HepG2 (cell line): ENCODE data around the gene MNT. TPM values are rescaled to one million over a fixed set of nuclear protein-coding genes. Genes with fewer than 3 reads are reported as not detected.

Experiments
- AHR ChIP-seq: IDR thresholded peaks from 2 replicates; pipeline ENCODE4 v1.6.1; 2018; ENCODE audit warnings: missing genetic modification reagents, missing compliant biosample characterization
- ATF5 ChIP-seq: sonication (generic); formaldehyde crosslinking; IDR thresholded peaks from 2 replicates; pipeline ENCODE4 v1.4.0; 2020; ENCODE audit warnings: mild to moderate bottlenecking, low read depth, missing genetic modification reagents
- MAFG ChIP-seq: sonication (generic); formaldehyde crosslinking; IDR thresholded peaks from 2 replicates; pipeline ENCODE4 v1.5.1; 2020; ENCODE audit warnings: mild to moderate bottlenecking, missing genetic modification reagents
- NFYB ChIP-seq: sonication (generic); formaldehyde crosslinking; IDR thresholded peaks from 2 replicates; pipeline ENCODE4 v1.4.0; 2020; ENCODE audit warnings: missing genetic modification reagents
- PITX1 ChIP-seq: sonication (generic); formaldehyde crosslinking; IDR thresholded peaks from 2 replicates; pipeline ENCODE4 v1.5.1; 2020; ENCODE audit warnings: mild to moderate bottlenecking, missing genetic modification reagents
- RXRB ChIP-seq: IDR thresholded peaks from 2 replicates; pipeline ENCODE4 v1.6.1; 2016; ENCODE audit warnings: borderline replicate concordance, missing genetic modification reagents, missing compliant biosample characterization
- SAP130 ChIP-seq: IDR thresholded peaks from 2 replicates; pipeline ENCODE4 v1.6.1; 2016; ENCODE audit warnings: low read depth
- TGIF2 ChIP-seq: IDR thresholded peaks from 2 replicates; pipeline ENCODE4 v1.6.1; 2016; ENCODE audit warnings: control low read depth, missing compliant biosample characterization
- ZC3H13 ChIP-seq: sonication (generic); formaldehyde crosslinking; IDR thresholded peaks from 2 replicates; pipeline ENCODE4 v1.8.1; 2023; ENCODE audit warnings: mild to moderate bottlenecking, missing genetic modification reagents, moderate library complexity
- ZNF24 ChIP-seq: fragments of 450-650 bp; IDR thresholded peaks from 2 replicates; pipeline ENCODE4 v1.6.1; 2017; ENCODE audit warnings: antibody characterized with exemption, mild to moderate bottlenecking
- ZNF614 ChIP-seq: IDR thresholded peaks from 2 replicates; pipeline ENCODE4 v1.6.1; 2018; ENCODE audit warnings: missing biosample characterization, missing genetic modification reagents, inconsistent platforms, borderline replicate concordance
- ZNF816 ChIP-seq: sonication (generic); formaldehyde crosslinking; IDR thresholded peaks from 2 replicates; pipeline ENCODE4 v1.8.0; 2022; ENCODE audit warnings: missing genetic modification reagents, mild to moderate bottlenecking, borderline replicate concordance
- ZSCAN21 ChIP-seq: sonication (generic); formaldehyde crosslinking; IDR thresholded peaks from 2 replicates; pipeline ENCODE4 v1.8.0; 2022; ENCODE audit warnings: mild to moderate bottlenecking, missing genetic modification reagents, moderate library complexity, borderline replicate concordance
- polyA plus RNA-seq, 8 experiments: library from polyadenylated mRNA; depleted of rRNA in 3 of 8; stranded (reverse) in 7 of 8; unstranded in 1 of 8; fragments of >200 nt; fragmentation: Illumina TruSeq in 4 of 8; extraction: Trizol in 4 of 8; gene quantifications; 2 replicates each; pipeline versions ENCODE4 v1.2.1 to v1.2.3, GENCODE V29; 2011 to 2016; ENCODE audit warnings: low read depth in 4 of 8, missing spikeins in 1 of 8, mixed read lengths in 1 of 8; ENCODE audit not compliant: insufficient read depth in 1 of 8
- total RNA-seq, 5 experiments: library from RNA; depleted of rRNA; stranded (reverse); fragments of >200 nt; fragmentation: Illumina TruSeq; extraction: Trizol; gene quantifications; 2 replicates each; pipeline ENCODE4 v1.2.3, GENCODE V29; 2016; ENCODE audit warnings: low read depth in 1 of 5
- TF ChIP-seq, protein P1 (sequence below): sonication (generic); formaldehyde crosslinking; IDR thresholded peaks from 2 replicates; pipeline ENCODE4 v1.4.0; 2020; ENCODE audit warnings: mild to moderate bottlenecking, missing genetic modification reagents, borderline replicate concordance
- TF ChIP-seq, protein P2 (sequence below): sonication (generic); formaldehyde crosslinking; IDR thresholded peaks from 2 replicates; pipeline ENCODE4 v1.4.0; 2020; ENCODE audit warnings: missing genetic modification reagents
- TF ChIP-seq, protein P3 (sequence below): sonication (generic); formaldehyde crosslinking; IDR thresholded peaks from 2 replicates; pipeline ENCODE4 v1.4.0; 2020; ENCODE audit warnings: missing genetic modification reagents, borderline replicate concordance

Gene MNT
- total and polyA plus RNA-seq, 2 of the 13 experiments (the other 11 are each of a cell fraction or from before 2014, with no cell fraction given), result 2.1 to 3.5 TPM

DNA sequence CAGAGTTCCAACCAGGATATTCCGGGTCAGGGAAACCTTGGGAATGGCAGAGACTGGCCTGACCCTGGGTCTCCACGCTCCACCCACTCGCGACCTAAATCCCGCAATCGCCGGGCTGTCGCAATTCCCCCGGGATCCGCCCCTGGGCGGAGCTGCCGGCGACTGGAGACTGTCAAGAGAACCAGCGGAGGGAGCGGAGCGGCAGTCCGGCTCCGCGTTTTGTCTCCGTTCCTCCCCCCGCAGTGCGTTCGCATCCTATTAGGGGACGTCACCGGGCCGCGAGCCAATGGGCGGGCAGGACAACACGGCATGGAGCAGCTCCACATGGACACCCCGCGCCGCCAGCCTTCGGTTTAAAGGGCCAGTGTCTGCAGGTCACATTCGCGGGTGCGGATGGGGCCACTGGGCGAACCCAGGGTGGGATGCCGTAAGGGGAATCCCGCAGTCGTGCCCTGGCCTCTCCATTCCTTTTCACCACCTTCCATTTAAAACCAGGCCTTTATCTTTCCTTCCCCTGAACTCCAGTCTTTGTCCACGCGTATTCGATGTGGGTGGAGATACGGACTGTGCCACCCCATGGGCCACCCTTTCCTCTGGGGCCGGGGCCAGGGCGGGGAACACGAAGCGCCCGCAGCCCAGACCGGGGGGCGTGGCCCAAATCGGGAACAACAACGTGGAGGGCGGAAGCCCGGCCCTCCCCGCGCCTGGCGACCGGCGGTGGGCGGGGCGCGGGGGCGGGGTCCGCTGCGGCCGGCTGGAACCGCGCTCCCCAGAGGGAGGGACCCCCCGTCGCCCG, 764 bp upstream of the MNT start (continued):
- TF ChIP-seq PITX1, result peak; percentile 42
- peak; percentile 39; the same call in 1 of the 2 replicates for TF ChIP-seq AHR
- TF ChIP-seq ZNF816 (CRISPR knock-in tag), result no peak
- peak; percentile 41; the same call in 1 of the 2 replicates for TF ChIP-seq TGIF2 (CRISPR knock-in tag)
- TF ChIP-seq ZNF614 (CRISPR knock-in tag), result 0 out of 2 replicates have a peak, but pooled peaks have one; percentile 35
- peak; percentile 25; the same call in 1 of the 2 replicates for TF ChIP-seq RXRB (CRISPR knock-in tag)
- TF ChIP-seq, protein P1, sequence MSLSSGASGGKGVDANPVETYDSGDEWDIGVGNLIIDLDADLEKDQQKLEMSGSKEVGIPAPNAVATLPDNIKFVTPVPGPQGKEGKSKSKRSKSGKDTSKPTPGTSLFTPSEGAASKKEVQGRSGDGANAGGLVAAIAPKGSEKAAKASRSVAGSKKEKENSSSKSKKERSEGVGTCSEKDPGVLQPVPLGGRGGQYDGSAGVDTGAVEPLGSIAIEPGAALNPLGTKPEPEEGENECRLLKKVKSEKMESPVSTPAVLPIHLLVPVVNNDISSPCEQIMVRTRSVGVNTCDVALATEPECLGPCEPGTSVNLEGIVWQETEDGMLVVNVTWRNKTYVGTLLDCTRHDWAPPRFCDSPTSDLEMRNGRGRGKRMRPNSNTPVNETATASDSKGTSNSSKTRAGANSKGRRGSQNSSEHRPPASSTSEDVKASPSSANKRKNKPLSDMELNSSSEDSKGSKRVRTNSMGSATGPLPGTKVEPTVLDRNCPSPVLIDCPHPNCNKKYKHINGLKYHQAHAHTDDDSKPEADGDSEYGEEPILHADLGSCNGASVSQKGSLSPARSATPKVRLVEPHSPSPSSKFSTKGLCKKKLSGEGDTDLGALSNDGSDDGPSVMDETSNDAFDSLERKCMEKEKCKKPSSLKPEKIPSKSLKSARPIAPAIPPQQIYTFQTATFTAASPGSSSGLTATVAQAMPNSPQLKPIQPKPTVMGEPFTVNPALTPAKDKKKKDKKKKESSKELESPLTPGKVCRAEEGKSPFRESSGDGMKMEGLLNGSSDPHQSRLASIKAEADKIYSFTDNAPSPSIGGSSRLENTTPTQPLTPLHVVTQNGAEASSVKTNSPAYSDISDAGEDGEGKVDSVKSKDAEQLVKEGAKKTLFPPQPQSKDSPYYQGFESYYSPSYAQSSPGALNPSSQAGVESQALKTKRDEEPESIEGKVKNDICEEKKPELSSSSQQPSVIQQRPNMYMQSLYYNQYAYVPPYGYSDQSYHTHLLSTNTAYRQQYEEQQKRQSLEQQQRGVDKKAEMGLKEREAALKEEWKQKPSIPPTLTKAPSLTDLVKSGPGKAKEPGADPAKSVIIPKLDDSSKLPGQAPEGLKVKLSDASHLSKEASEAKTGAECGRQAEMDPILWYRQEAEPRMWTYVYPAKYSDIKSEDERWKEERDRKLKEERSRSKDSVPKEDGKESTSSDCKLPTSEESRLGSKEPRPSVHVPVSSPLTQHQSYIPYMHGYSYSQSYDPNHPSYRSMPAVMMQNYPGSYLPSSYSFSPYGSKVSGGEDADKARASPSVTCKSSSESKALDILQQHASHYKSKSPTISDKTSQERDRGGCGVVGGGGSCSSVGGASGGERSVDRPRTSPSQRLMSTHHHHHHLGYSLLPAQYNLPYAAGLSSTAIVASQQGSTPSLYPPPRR (CRISPR knock-in tag), result peak; percentile 31; the same call in 1 of the 2 replicates
- TF ChIP-seq, protein P2, sequence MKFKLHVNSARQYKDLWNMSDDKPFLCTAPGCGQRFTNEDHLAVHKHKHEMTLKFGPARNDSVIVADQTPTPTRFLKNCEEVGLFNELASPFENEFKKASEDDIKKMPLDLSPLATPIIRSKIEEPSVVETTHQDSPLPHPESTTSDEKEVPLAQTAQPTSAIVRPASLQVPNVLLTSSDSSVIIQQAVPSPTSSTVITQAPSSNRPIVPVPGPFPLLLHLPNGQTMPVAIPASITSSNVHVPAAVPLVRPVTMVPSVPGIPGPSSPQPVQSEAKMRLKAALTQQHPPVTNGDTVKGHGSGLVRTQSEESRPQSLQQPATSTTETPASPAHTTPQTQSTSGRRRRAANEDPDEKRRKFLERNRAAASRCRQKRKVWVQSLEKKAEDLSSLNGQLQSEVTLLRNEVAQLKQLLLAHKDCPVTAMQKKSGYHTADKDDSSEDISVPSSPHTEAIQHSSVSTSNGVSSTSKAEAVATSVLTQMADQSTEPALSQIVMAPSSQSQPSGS (CRISPR knock-in tag), result peak; percentile 73; the same call in 1 of the 2 replicates
- 0 out of 2 replicates have a peak, but pooled peaks have one; percentile 70 for TF ChIP-seq ZC3H13 (CRISPR knock-in tag)
- TF ChIP-seq NFYB, result peak; percentile 86
- peak; percentile 70; the same call in 1 of the 2 replicates for TF ChIP-seq ZSCAN21 (CRISPR knock-in tag)
- TF ChIP-seq MAFG (CRISPR knock-in tag), result no peak
- TF ChIP-seq, protein P3, sequence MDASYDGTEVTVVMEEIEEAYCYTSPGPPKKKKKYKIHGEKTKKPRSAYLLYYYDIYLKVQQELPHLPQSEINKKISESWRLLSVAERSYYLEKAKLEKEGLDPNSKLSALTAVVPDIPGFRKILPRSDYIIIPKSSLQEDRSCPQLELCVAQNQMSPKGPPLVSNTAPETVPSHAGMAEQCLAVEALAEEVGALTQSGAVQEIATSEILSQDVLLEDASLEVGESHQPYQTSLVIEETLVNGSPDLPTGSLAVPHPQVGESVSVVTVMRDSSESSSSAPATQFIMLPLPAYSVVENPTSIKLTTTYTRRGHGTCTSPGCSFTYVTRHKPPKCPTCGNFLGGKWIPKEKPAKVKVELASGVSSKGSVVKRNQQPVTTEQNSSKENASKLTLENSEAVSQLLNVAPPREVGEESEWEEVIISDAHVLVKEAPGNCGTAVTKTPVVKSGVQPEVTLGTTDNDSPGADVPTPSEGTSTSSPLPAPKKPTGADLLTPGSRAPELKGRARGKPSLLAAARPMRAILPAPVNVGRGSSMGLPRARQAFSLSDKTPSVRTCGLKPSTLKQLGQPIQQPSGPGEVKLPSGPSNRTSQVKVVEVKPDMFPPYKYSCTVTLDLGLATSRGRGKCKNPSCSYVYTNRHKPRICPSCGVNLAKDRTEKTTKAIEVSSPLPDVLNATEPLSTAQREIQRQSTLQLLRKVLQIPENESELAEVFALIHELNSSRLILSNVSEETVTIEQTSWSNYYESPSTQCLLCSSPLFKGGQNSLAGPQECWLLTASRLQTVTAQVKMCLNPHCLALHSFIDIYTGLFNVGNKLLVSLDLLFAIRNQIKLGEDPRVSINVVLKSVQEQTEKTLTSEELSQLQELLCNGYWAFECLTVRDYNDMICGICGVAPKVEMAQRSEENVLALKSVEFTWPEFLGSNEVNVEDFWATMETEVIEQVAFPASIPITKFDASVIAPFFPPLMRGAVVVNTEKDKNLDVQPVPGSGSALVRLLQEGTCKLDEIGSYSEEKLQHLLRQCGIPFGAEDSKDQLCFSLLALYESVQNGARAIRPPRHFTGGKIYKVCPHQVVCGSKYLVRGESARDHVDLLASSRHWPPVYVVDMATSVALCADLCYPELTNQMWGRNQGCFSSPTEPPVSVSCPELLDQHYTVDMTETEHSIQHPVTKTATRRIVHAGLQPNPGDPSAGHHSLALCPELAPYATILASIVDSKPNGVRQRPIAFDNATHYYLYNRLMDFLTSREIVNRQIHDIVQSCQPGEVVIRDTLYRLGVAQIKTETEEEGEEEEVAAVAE (CRISPR knock-in tag), result peak; percentile 65; the same call in 1 of the 2 replicates
- TF ChIP-seq SAP130 (CRISPR knock-in tag), result peak; percentile 93
- TF ChIP-seq ATF5 (CRISPR knock-in tag), result 0 out of 2 replicates have a peak, but pooled peaks have one; percentile 1
- no peak for TF ChIP-seq ZNF24
